Measurements from ENCODE around the gene NUTM2B.
"Not testable (repeated sequence)": the region's sequence is repeated elsewhere in the genome, so short reads cannot be mapped to it uniquely, and the experiment has no call there.

The NUTM2B gene, protein sequence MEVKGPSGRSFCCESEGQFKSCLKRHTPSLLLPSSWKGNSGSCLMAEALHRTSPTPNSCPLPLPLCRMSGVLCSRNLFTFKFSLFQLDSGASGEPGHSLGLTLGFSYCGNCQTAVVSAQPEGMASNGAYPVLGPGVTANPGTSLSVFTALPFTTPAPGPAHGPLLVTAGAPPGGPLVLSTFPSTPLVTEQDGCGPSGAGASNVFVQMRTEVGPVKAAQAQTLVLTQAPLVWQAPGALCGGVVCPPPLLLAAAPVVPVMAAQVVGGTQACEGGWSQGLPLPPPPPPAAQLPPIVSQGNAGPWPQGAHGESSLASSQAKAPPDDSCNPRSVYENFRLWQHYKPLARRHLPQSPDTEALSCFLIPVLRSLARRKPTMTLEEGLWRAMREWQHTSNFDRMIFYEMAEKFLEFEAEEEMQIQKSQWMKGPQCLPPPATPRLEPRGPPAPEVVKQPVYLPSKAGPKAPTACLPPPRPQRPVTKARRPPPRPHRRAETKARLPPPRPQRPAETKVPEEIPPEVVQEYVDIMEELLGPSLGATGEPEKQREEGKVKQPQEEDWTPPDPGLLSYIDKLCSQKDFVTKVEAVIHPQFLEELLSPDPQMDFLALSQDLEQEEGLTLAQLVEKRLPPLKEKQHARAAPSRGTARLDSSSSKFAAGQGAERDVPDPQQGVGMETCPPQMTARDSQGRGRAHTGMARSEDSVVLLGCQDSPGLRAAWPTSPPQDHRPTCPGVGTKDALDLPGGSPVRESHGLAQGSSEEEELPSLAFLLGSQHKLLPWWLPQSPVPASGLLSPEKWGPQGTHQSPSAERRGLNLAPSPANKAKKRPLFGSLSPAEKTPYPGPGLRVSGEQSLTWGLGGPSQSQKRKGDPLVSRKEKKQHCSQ

GRCh38 chr10:79702927-79703326, at the start of gene NUTM2B:
Gene NUTM2B (plus strand): TSS chr10:79703227. CDS start chr10:79703610, 383 bp downstream.
- not testable (repeated sequence) for DNase-seq (ENCODE audit: low read depth in 2 of 2, low spot score in 1 of 2)

DNA sequence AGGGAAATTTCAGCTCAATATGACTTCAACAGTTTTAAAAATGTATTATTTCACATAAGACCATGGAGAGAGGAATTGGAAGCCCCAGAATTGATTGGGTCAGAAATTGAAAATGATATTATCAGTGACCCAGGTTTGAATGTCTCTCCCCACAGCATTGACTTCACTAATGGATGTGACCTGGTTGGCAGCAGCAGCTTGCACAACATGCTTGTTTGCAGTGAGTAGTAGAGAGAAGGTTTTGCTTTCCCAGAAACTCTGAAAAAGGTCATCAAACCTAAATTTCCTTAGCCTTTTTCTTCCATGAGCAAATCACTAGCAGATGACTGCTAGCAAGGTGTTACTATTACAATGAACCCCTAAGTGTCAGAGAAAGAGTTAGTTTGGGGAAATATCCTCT, 39.7 kb upstream of the NUTM2B start:
- not testable (repeated sequence) for DNase-seq (ENCODE audit: low read depth in 2 of 2, low spot score in 1 of 2)

DNA sequence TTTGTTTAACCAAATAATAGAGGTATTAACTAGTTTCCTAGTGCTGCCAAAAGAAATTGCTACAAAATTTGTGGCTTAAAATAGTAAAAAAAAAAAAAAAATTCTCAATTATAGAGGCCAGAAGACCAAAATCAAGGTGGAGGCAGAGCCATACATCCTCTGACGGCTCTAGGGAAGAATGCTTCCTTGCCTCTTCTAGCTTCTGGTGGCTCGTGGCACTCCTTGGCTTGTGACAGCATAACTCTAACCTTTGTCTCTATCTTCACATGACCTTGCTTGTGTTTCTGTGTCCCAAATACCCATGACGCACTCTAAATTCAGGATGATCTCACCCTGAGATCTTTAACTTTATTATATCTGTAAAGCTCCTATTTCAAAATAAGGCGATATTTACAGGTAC, 38.3 kb upstream of the NUTM2B start:
- DNase-seq (ENCODE audit: low read depth in 2 of 2, low spot score in 1 of 2) = not testable (repeated sequence)

DNA sequence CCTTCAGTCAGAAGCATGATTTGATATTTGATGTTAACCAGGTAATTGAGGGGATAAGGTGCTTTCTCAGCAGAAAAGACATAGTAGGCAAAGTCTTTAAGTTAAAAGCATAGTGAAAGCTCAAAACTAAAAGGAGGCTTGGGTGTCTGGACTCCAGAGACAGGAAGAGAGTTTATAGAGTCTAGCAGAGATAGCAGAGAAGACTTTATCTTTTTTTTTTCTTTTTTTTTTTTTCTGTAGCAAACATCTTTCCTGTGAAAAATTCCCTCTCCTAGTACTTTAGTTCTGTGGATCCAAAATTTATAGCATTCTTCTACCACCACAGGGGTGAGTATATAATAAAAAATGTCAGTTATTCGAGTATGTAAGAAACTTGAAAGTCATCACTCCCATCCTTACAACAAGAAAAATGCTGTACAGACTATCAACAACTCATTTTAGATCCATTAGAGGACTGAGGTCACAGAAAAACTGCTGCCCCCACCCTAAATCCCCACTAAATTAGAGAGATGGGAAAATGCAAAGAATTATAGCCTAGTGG, 33.7 kb upstream of the NUTM2B start:
- DNase-seq (ENCODE audit: low read depth in 2 of 2, low spot score in 1 of 2) = not testable (repeated sequence)

- not testable (repeated sequence) for DNase-seq (ENCODE audit: low read depth in 2 of 2, low spot score in 1 of 2)
Measured at GRCh38 chr10:79674878-79675277, 28.1 kb upstream of the NUTM2B start.

DNA sequence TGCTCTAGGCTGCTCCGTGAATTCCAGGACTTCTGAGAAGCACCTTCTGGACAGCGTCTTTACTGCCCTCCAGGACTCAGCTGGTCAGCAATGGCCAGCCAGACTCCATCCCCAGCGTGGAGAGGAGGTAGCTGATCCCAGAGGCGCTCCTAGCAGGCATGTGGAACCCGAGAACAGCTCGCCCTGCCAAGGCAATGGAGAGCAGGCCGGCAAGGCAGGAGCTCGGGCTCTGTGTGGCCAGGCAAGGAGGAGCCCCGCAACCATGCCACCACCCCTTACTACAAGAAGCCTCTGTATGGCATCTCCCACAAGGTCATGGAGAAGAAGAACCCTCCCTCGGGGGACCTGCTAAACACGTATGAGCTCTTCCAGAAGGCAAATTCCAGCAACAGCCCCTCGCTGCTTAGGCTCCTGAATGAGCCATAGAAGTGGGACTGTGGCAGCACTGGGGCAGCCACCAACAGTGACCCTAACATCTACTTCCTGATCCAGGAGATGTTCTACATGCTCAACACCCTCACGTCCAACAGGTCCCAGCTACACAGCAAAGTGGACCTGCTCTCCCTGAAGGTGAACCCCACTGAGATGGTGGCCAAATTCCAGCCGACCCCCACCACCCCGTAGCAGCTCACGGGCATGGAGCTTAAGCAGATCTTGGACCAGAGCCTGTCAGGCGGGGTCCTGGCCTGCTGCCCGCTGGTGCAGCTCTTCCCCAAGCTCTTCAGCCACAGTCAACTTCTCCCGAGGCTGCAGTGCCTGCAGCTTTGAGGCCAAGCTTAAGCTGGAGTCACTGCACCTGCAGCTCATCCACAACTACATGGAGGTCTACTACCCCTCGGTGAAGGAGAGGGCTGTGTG, 19.8 kb upstream of the NUTM2B start:
- DNase-seq (ENCODE audit: low read depth in 2 of 2, low spot score in 1 of 2) = not testable (repeated sequence)

DNA sequence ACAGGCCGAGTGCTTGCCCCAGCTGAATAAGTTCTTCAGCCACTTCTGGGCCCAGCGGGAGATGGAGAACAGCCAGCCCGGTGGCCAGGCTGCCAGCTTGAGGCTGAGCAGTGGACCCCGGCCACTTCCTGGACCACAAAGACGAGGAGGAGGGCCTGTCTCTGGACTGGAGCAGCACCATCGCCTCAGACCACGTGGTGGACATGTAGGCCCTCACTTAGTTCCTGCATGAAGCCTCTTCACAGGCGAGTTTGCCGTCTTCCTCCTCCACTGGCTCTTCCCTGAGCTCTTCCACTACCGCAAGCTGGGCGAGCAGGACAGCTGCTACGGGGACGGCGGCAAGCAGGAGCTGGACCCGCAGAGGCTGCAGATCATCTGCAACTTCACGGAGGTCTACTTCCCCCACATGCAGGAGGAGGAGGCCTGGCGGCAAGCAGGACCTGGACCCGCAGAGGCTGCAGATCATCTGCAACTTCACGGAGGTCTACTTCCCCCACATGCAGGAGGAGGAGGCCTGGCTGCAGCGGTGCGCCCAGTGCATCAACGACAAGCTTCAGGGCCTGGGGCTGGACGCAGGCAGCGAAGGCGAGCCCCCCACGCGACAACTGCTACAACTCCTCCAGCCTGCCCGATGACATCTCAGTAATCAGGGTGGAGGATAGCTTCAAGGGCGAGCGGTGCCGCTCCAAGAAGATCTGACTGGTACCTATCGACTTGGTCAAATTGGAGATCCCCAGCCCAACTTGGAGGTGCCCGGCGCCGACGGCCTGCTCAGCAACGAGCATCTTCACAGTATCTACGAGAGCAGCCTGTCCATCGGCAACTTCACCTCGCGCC, 18.9 kb upstream of the NUTM2B start:
- not testable (repeated sequence) for DNase-seq (ENCODE audit: low read depth in 2 of 2, low spot score in 1 of 2)

DNA sequence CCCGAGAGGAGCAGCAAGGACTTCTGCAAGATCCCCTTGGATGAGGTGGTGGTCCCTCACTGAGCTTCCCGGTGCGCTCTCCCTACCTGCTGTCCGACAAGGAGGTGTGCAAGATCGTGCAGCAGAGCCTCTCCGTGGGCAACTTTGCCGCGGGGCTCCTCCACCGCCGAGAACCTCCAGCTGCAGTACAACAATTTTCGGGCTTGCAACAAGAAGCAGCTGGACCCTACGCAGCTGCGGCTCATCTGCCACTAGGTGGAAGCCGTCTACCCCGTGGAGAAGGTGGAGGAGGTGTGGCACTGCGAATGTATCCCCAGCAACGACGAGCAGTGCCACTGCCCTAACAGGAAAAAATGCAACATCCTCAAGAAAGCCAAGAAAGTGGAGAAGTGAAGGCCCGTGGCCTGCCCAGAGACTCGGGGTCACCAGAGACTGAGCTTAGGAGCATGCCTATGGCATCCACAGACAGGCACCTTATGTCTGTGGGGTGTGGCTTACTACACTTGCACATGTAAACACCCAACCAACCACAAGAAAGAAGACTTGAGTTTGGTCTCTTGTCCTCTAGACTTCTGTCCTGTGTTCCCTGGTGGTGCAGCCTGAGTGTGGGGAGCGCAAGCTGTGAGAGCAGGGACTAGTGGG, 17.9 kb upstream of the NUTM2B start:
- peak in 1 of 2 donors; percentile 6 for DNase-seq (ENCODE audit: low read depth in 2 of 2, low spot score in 1 of 2)

- not testable (repeated sequence) for DNase-seq (ENCODE audit: low read depth in 2 of 2, low spot score in 1 of 2)
Measured at GRCh38 chr10:79686595-79686994, 16.4 kb upstream of the NUTM2B start.

DNA sequence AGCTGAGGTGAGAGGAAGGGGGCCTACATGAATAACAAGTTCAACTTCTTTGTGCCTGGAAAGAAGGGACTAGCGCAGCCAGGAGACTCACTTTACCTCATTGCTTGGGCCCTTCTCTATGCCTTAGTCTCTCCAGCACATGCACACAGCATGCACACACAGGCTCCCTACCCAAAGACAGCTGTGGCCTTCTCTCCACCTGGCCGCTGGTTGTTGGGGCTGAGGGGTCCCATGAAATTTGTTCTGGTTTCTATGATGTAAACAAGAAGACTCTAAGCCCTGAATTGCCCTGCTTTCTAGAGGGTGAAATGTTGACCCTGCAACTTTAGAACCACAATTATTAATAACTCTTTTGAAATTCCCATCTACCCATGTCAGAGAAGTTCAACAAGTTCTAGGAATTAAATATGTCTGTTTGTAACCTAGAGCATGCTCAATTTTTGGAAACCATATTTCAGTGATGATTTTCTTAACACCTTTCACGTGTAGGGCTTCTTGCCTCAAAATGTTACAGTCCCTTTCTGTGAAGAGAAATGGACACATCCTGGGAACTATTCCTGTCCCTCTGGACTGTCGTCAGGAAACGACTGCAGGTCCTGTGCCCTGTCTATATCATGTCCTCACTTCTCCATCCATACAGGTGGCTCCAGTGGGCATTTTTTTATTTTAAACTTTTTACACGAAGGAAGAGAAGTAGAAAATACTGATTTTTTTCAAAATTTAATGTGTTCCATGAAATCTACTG, 15.4 kb upstream of the NUTM2B start:
- DNase-seq (ENCODE audit: low read depth in 2 of 2, low spot score in 1 of 2) = not testable (repeated sequence)

DNA sequence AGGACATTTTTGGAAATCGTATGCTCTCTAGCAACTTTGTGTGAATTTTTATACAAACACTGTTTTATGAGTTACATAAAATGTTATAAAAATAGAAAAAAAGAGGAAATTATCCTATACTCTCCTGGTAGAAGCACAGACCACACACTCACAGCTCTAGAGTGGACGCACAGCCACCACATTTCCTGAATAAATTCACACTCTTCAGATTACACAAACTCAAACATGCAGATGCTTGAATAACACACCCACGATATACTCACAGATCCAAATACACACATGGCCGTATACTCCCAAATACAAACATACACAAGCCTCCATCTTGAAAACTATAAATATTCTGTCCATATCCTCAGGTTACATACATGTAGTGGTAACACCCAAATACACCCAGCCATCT, 14.2 kb upstream of the NUTM2B start:
- not testable (repeated sequence) for DNase-seq (ENCODE audit: low read depth in 2 of 2, low spot score in 1 of 2)

GRCh38 chr10:79696596-79696995, 6.4 kb upstream of the NUTM2B start:
- not testable (repeated sequence) for DNase-seq (ENCODE audit: low read depth in 2 of 2, low spot score in 1 of 2)

DNA sequence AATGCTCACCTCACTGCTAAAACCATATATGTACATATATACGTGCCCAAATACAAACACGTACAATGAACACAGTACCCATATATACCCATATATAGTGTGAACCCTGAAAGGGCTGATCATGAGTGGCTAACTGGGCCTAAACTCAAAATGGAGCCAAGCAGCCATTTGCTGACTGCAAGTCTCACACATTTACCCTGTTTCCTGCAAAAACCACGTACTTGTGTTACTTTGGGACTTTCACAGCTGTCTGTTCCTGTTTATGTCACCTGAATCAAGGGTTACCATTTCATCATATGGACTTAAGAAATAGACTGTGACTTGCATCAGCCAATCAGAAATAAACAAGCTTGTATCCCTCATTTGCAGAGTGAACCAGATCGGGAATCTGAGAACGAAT, 5.9 kb upstream of the NUTM2B start:
- not testable (repeated sequence) for DNase-seq (ENCODE audit: low read depth in 2 of 2, low spot score in 1 of 2)

DNA sequence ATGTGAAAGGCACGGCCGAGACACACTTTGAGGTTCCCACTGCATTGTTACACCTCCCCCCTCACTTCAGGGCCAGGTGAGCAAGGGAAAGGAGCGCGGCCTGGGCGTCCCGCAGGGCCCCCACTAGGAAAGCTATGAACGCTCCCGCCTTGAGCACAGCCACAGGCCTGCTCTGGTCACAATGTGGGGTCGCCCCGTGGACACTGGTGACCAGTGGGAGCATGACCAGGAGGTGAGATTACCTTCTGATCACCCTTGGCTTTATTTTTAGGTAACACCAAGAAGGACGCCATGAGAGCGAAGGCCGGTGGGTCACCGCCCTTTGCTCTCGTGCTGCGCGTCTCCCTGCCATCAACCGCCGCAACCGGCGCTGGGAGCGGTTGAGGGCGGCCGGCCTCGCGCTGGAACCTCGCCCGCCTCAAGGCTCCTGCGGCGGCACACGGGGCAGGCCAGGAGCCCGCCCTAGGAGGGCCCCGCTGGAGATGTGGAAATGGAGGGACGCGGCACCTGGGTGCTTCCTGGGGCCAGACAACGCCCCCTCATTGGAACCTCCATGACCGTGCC, 2.6 kb upstream of the NUTM2B start:
- not testable (repeated sequence) for DNase-seq (ENCODE audit: low read depth in 2 of 2, low spot score in 1 of 2)

DNA sequence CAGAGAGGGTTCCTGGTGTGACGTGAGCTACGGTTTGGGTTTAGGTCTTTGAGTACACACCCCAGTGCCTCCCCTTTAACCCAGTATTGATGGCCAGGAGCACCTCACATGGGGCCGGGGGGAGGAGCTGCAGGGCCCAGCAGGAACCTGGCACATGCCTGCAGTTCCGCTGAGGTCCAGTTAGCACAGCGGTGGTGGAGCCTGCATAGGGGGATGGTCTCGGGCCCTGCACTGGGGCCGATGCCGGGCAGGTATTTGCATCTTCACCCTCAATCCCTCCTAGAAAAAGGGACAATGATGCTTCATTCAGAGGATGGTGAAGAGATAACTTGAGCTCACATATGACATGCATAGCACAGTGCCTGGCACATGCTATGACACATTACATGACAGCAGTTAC, 4.0 kb downstream of the NUTM2B start:
- not testable (repeated sequence) for DNase-seq (ENCODE audit: low read depth in 2 of 2, low spot score in 1 of 2)

GRCh38 chr10:79714976-79715375, 11.9 kb downstream of the NUTM2B start:
- not testable (repeated sequence) for DNase-seq (ENCODE audit: low read depth in 2 of 2, low spot score in 1 of 2)

DNA sequence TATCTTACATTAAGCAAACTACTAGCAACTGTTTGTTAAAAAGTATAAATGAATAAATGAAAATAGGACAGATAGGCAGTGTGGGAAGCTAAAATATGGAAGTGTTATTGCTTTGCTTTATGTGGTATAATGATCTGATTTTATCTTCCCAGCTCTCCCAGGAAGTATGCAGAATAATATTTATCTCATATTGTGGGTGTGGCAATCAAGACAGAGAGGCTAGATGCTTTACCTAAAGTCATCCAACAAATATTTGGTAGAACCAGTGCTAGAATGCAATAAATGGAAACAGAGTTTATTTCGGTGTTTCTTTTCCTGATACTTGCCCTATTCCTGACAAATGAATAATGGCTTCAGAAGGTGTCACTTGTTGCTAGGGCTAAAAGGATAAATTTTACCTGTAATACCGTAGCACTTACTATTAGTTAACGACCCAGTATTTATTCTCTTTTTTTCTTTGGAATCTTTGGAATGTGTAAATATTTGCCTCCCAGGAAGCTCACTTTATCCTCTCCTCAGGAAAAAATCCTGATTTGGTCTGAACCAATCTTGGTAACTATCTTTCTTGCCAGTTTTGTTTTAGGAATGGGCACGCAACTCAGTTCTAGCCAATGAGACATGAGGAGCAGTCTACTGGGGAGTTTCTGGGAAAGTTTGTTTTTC, 14.0 kb downstream of the NUTM2B start:
- not testable (repeated sequence) for DNase-seq (ENCODE audit: low read depth in 2 of 2, low spot score in 1 of 2)

- DNase-seq (ENCODE audit: low read depth in 2 of 2, low spot score in 1 of 2) = not testable (repeated sequence)
Measured at GRCh38 chr10:79720000-79720399, 17.0 kb downstream of the NUTM2B start.

Data from stimulated activated CD8-positive, alpha-beta memory T cell treated with anti-CD3 and anti-CD28 coated beads, Interleukin-4, amount 100 ng/mL, for 1 hour (primary cell).